Mammary epithelial cell (primary cell): Measurements from ENCODE around the gene PLEKHA5.

Experiments
- EZH2 ChIP-seq: IDR thresholded peaks from 2 replicates; pipeline ENCODE4 v1.6.1; 2012; ENCODE audit warnings: low read length, inconsistent platforms, borderline replicate concordance
- TF ChIP-seq, protein P1 (sequence below), 2 donors: IDR thresholded peaks in 1 of 2; conservative IDR thresholded peaks in 1 of 2; 2 replicates each; pipeline ENCODE4 v1.5.1; 2011 to 2012; ENCODE audit warnings: inconsistent platforms in 2 of 2, low read length in 2 of 2, mild to moderate bottlenecking in 2 of 2, control low read depth in 1 of 2, low read depth in 1 of 2; ENCODE audit not compliant: insufficient read depth in 1 of 2; ENCODE audit errors: extremely low read depth in 1 of 2

DNA sequence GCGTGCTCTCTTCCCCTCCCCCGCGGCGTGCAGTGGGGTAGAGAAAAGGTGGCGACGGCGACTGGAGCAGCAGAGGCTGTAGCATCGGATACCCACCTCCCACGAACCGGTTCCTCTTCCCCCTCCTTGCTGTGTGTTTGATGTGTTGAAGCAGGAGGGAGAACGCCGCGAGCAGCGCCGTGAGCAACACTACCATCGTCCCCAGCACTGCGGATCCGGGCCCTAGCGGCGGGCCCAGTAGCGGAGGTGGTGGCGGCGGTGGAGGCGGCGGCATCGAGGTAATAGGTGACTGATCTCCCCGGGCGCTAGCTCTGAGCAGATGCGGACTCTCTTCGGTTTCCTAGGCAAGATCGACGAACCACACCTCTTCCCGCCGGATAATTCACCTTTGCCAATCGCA is 176.8 kb downstream of the PLEKHA5 start:
- TF ChIP-seq, protein P1, sequence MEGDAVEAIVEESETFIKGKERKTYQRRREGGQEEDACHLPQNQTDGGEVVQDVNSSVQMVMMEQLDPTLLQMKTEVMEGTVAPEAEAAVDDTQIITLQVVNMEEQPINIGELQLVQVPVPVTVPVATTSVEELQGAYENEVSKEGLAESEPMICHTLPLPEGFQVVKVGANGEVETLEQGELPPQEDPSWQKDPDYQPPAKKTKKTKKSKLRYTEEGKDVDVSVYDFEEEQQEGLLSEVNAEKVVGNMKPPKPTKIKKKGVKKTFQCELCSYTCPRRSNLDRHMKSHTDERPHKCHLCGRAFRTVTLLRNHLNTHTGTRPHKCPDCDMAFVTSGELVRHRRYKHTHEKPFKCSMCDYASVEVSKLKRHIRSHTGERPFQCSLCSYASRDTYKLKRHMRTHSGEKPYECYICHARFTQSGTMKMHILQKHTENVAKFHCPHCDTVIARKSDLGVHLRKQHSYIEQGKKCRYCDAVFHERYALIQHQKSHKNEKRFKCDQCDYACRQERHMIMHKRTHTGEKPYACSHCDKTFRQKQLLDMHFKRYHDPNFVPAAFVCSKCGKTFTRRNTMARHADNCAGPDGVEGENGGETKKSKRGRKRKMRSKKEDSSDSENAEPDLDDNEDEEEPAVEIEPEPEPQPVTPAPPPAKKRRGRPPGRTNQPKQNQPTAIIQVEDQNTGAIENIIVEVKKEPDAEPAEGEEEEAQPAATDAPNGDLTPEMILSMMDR (conservative IDR thresholded peaks at IDR 0.05 in 1 of 2, IDR thresholded peaks at IDR 0.05 in 1 of 2; ENCODE audit: extremely low read depth in 1 of 2, insufficient read depth in 1 of 2, low read depth in 1 of 2, low read length in 2 of 2), result no peak
- TF ChIP-seq EZH2, result no peak
